Measurements from ENCODE around the gene PITPNM2.
"Not testable (repeated sequence)": the region's sequence is repeated elsewhere in the genome, so short reads cannot be mapped to it uniquely, and the experiment has no call there.

PITPNM2 gene

DNA sequence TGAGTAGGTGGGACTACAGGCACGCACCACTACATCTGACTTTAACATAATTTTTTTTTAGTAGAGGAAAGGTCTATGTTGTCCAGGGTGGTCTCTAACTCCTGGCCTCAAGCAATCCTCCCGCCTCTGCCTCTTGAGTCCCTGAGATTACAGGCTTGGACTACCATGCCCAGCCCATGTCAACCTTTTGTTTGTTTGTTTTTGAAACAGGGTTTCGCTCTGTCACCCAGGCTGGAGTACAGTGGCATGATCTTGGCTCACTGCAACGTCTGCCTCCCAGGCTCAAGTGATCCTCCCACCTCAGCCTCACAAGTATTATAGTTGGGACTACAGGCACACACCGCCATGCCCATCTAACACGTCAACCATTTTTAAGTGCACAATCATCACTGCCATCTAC, 29.2 kb downstream of the PITPNM2 start:
- no peak for DNase-seq

DNA sequence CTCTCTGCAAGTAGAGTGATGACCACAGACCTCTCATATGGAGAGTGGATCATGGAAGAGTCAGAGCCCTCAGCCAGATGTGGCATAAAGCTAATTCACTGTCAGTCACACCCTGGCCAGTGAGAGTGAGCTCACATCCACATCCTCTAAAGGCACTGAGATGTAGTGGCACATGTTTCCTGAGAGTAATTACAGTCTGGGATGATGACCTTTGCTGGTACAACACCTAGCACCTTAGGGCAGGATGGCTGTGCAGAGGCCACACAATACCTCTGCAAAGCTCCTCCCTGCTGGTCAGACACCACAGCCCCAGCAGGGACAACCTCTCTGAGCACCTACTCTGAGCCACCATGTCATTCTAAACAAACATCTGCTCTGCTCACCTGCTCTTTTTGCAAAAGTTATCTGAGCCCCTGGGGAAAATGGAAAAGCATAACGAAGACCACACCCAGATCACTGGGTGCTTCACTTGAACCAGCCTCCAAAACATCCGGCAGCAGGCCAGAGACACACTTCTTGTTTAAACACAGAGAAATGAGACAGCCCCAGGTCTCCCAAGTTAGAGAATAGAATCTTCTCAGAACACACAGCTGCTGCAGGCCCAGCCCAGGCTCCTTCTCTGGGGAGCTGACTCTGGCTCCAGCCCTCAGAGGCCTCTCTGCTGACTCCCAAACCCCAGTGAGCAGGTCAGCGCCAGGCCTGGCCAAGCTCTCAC, 30.3 kb downstream of the PITPNM2 start:
- DNase-seq = no peak

DNA sequence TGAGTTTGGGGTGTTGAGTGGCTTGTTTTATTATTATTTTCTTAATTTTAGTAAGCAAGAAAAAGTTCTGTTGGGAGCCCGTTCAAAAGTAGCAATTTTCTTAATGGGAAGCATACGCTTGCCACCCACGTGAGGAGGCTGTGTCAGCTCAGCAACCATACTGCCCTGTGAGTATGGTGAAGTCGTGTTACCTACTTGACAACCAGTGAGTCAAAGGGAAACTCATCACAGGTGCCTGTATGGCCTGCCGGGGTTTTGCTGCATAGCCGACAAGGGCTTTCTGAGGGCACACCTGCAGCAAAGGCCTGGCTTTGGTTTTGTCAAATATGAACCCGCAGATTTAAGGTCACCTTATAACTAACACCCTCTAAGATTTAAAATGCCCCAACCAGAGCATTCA, 31.1 kb downstream of the PITPNM2 start:
- peak in 1 of 56 donors; percentile 16 for DNase-seq

DNA sequence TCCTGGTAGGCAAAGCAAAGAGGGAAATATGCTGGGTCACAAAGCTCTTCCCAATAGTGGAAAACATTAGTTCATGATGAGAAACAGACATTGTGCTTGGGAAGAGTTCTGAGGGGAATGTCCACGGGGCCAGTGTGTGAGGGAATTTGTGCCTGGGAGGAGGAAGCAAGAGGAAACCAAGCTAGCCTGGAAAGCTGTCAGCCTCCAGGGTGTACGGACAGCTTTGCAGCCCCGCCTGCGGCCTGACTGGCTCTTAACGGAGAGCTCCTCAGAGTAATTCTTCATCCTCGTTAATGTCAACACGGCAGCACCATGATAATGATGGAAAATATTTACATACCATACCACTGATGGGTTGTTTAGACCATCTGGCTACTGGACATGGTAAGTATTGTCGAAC, 32.4 kb downstream of the PITPNM2 start:
- no peak for DNase-seq

DNA sequence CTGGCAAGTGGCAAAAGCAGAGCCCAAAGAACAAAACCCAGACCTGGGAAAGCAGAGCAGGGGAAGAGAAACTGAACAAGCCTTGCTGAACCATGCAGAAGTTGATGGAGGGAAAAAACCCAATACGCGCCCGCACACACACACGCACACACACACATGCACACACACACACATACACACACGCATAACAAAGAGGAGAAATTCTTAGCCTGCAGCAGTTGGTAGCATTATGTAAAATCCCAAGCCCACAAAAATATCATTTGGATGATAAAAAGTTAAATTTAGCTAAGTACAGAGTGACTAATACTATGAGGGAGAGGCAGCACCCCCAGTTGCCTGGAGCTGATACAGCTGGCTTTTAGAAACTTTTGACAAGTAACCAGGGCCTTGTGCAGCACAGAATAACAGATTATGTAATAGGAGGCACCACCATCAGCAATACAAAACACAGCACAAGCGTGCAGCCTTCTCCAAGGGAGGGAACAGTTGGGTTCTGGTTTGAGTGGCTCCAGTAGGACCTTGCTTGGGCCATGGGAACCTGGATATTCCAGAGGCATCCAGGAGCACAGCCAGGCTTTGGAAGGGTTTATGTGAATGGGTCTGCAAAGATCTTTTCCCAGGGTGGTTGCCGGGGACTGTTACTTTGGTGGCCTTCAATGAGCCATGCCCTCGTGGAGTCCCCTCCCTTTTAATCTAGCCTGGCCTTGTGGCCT, 35.3 kb downstream of the PITPNM2 start:
- DNase-seq = peak in 47 of 56 donors; percentile 13 to 88 (median 61)

DNA sequence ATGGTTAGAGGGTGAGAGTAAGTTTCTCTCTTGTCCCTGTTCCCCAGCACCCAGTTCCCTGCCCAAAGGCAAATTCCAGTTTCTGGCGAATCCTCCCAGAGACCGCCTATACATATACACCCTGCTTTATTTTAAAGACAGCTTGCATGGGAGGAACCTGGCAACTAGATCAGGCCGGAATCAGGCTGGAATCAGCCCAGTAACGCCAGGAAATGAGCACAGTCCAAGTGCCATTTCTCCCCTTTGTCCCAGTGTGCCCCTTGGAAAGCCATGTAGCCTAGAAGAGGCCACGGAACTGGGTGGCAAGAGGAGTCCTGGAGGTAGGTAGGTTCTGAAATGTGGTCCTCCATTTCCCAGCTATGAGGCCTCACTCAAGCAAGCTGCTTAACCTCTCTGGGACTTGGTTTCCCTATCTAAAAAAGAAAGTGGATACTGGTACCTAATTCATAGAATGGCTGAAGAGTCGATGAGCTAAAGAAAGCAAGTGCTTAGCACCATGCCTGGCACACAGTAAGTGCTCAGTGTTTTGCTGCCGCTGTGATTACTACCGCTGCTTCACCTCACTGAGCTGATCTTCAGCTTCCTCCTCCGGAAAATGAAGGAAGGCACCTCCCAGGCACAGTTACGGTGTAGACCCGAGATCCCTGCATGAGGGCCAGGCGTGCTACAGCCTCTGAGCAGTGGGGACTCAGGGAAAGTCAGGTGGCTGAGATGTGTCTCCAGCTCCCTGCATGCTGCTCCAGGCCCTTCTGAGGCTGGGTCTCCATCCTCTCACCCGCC, 36.4 kb downstream of the PITPNM2 start:
- DNase-seq = peak in 5 of 56 donors; percentile 10 to 47 (median 19)

DNA sequence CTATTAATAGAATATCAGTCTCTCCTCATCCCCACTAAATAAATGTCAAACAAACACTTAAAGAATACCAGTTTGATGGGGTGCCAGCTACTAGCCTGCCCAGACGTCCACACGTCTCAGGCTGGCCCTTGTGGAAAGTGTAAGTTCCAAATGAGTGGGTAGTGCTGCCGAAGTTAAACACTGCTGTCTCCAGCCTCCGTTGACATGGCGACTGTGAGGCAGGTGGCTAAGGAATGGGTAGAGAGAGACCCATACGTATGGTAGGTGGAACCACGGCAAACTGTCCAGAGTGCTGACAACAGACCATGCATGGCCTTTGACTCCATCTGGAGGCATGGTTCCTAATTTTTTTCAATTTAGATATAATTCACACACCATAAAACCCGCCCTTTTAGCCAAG, 37.9 kb downstream of the PITPNM2 start:
- DNase-seq = no peak

DNA sequence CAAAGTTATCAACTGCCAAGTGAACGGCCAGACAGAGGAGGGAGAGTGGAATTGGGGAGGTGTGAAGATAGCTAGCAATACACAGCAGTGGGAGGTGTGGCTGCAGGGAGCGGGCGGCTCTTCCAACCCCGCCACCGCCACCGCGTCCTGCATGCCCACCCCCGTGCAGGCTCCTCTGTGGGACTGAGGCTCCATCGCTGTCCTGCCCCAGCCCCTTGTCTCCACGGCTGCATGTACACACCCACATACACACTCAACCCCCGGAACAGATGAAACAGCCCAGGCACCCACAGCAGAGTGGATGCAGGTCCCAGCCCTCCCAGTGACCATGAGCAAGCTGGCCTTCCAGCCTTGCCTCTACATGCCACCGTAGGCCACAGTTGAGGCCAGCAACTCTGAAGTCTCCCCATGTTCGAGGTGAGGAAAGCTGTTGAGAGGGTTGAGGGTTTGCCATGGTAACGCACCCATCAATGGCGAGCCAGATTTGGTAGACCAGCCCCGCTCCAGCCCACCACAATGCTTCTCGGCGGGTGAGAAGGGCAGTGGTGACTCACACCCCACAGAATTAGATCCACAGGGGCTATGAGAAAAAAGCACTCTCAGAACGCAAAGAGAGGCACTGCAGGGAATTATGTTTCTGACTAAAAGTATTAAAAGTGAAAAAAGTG, 39.3 kb downstream of the PITPNM2 start:
- DNase-seq = peak in 2 of 56 donors; percentile 20 to 23

DNA sequence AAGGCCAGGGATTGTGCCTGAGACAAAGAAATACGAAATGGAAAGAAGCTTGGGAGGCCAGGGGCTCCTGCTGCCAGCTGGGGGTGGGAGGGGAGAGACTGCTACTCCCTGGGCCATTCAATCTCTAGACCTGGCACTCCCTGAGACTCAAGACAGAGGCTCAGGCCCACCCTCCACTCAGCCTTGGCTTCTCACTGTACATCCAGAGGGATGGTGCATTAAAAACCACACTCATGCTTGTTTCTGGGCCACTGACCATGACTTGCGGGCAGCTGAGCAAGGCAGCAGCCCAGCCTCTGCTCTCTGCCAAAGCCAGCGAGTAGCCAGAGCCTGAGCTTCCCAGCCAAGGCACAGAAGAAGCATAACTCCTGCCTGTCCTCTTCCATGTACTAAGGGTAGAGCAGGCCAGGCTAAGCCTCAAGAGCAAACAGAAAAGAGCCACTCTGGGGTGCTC, 41.5 kb downstream of the PITPNM2 start:
- peak in 35 of 56 donors; percentile 8 to 89 (median 61) for DNase-seq

DNA sequence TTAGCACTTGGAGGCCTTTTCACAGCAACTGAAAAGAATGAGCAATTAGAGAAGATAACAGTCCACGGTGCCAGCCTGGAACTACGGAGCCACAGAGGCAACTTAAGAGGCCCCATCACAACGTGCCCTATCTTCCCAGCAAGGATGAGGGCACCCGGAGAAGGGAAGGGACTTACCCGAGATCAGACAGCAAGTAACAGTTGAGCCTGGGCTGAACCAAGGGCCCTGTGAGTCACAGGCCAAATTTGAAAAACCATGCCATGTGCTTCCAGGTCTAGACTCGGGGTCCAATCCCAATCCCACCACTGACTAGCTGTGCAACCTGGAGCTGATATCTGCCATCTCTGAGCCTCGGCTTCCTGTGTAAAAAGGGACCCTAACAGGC, 42.2 kb downstream of the PITPNM2 start:
- DNase-seq = no peak

DNA sequence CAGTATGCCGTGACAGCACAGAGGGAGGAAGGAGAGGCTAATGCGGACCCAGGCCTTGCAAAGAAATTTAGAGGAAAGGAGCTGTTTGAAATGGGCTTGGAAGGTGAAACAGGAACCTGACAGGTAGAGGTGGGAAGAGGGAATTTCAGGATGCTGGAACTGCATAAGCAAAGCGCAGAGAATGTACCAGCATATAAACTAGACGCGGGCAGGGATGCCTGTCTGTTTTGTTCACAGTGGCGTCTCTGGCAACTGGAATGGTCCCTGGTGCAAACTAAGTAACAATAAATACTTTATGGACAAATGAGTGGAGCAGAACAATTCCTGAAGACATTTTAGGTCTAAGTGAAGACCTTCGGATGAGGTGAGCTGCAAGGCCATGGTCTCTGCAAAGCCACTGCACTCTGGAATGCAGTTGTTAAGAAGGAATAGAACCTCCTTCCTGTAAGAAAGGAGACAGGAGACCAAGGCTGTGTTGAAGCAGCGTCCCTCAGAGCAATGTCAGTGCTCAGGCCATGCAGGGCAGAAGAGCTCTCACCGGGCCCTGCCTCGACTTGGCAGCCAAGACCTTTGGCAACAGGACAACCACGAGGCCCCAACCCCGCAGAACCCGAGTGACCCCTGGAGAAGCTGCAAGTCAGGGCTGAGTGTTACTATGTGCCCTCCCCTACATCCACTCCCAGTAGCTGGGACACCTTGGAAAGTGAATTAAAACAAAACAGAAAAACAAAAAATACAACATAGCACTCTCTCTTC, 42.8 kb downstream of the PITPNM2 start:
- peak in 1 of 56 donors; percentile 12 for DNase-seq

DNA sequence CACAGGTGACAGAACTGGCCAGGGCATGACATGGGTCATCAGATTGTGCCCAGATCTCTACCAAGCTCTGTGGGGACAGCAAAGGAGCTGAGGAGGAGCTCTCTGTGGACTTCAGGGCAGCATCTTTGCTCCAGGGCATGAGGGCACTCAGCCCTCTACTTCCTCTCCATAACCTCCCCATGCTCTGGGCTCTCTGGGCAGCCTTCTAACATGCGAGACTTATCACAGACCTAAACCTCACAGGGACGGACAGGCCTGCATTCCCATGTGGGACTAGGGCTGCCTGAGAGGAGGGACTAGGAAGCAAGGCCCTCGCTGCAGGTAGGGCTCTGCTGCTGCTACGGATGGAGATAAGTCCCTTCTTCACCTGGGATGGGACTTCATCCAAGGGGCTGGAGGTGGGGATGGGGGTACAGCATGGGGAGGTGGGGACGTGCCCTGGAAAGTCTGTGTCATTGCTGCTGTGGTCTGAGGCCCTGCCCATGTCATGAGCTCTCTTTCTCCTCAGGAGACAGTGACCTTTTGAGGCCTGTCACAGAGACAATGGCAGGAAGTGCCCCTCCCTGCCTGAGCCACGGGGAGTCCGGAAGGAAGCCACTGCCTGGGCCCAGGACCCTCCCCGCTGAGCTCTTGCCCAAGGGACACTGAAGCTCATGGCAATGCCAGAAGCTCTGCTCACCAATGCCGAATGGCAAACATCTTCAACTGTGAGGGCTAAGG, 44.1 kb downstream of the PITPNM2 start:
- no peak for DNase-seq

DNA sequence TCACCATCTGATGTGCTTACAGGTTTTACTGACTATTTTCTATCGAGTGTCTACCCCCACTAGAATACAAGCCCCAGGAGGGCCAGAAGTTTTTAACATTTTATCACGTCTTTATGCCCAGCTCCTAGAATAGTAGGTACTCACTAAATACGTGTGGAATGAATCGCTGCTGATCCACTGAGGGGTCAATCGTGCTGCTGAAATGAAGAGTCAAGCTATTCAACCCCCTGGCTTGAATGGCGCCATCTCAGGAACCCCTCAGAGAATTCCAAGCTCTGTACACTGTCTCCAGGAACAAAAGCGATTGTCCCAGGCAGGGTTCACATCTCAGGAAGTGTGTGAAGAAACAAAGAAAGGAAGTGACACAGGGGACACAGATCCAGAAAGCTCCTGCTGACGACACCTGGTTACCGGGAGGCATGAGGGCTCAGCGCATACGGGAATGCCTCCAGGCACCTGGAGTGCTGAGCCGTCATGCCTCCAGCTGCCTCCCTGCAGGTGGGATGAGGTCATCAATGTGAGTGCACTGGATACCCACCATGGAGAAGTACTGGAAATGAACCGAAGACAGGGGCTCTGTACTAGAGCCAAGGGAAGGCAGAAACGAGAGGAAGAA, 45.6 kb downstream of the PITPNM2 start:
- no peak for DNase-seq

DNA sequence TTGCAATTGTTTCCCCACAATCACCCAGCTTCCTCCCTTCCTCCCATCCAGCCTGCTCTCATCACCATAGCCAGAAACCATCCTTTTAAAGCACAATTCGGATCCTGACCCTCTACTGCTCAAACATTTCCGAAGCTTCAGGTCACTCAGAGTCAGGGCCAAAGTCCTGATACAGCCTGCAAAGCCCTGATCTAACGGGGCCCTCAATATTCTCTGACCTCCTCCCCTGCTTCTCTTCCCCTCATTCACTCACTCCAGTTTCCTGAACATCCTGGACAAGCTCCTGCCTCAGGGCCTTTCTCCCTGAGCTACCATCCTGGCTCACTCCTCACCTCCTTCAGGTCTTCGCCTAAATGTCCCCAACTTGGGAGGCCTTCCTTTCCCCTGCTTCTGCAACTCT, 46.1 kb downstream of the PITPNM2 start:
- no peak for DNase-seq

DNA sequence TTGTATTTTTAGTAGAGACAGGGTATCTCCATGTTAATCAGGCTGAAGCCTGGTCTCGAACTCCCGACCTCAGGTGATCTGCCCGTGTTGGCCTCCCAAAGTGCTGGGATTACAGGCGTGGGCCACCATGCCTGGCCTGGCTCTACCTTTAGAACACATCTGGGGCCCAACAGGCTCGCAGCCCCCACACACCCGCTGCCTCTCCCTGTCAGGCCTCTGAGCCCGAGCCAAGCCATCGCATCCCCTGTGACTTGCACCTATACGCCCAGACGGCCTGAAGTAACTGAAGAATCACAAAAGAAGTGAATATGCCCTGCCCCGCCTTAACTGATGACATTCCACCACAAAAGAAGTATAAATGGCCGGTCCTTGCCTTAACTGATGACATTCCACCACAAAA, 46.8 kb downstream of the PITPNM2 start:
- not testable (repeated sequence) for DNase-seq

DNA sequence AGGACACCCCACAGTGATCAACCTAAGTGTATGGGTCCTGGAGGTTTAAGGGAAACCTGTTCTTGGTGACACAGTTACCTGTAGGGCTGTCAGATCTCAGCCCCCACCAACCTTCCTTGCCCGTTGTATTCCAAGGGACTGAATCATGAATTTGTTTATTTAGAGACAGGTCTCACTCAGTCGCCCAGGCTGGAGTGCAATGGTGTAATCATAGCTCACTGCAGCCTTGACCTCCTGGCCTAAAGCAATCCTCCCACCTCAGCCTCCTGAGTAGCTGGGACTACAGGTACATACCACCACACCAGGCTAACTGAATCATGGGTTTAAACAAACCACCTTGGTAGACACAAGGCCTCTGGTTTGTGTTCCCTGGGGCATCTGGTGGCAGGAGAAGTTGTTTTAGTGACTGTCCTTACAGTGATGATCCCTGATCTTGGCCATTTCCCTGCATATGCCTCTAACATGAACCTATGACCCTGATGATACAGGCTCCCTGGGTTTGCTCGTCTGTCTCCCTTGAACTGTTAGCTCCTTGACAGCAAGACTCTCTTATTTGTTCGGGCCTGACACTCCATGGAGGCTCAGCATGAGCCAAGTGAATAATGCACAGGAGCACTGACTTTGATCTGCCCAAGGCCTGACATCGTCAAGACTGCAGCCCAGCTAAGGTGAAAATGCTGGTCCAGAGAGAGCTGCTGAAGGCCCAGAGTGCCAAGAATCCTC, 47.9 kb downstream of the PITPNM2 start:
- no peak for DNase-seq

DNA sequence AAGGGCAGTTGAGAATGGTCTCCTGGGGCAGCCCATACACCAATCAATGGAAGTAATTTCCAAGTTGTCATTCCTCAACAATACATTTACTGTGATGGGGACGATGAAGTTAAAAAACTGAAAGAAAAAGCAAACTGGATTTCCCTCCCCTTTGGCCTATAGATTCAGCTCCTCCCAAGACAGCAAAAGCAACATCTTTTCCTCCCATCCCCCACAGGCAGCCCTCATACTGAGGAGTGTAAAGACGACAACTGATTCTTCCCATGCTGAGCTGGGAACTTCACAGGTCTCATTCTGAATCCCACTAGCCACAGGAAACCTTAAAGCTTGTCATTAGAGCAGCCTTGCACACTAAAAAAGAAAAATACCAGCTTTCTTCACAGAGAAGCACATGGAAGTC, 48.5 kb downstream of the PITPNM2 start:
- DNase-seq = no peak

DNA sequence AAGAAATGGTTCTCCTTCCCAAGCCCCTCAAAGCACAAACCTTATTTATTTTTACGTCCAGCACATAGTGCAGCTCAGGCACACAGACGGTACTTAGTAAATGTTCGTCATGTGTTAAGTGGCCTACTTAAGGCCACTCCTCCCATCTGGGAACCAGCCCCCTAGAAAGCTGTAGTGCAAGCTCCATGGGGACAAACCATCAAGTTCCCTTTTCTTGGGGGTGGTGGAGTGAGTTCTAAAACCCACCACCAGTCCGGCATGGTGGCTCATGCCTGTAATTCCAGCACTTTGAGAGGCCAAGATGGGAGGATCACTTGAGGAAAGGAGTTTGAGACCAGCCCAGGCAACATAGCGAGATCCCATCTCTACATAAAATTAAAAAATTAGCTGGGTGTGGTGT, 49.4 kb downstream of the PITPNM2 start:
- DNase-seq = no peak

Data from nucleus accumbens (tissue), 56 donors.